HG03442 (cell line): Measurements from ENCODE around the gene TCAP.
"Not testable (repeated sequence)": the region's sequence is repeated elsewhere in the genome, so short reads cannot be mapped to it uniquely, and the experiment has no call there.

Source experiments
- ATAC-seq: cut with Tn5 transposase; IDR thresholded peaks from one replicate; pipeline ENCODE4 v1.9.1; 2021; ENCODE audit warnings: mild to moderate bottlenecking, moderate library complexity; ENCODE audit not compliant: unreplicated experiment

The TCAP gene

DNA sequence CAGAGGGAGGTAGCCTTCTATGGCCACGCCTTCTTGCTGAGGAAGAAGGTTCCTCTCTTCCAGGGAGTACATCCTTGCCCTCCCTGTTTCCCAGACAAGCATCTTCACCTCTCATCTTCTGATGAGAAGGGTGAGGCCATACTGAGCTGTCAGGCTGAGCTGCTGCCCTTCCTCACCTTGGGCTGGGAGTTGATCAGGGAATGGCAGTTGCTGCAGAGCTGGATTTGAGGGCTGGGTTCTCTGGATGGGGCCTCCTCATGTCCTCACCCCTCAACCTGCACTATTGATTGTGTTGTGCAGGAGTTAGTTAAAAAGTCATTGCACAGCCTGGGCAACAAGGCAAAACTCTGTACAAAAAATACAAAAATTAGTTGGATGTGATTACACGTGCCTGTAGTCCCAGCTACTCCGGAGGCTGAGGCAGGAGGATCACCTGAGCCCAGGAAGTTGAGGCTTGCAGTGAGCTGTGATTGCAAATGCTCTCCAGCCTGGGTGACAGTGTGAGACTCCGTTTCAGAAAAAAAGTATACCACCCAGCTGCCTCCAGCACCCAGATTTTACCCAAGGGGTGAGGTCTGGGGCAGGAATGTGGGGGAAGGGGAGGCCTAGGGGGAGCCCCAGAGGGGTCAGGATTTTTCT, 36.8 kb downstream of the TCAP start:
- no peak for ATAC-seq

DNA sequence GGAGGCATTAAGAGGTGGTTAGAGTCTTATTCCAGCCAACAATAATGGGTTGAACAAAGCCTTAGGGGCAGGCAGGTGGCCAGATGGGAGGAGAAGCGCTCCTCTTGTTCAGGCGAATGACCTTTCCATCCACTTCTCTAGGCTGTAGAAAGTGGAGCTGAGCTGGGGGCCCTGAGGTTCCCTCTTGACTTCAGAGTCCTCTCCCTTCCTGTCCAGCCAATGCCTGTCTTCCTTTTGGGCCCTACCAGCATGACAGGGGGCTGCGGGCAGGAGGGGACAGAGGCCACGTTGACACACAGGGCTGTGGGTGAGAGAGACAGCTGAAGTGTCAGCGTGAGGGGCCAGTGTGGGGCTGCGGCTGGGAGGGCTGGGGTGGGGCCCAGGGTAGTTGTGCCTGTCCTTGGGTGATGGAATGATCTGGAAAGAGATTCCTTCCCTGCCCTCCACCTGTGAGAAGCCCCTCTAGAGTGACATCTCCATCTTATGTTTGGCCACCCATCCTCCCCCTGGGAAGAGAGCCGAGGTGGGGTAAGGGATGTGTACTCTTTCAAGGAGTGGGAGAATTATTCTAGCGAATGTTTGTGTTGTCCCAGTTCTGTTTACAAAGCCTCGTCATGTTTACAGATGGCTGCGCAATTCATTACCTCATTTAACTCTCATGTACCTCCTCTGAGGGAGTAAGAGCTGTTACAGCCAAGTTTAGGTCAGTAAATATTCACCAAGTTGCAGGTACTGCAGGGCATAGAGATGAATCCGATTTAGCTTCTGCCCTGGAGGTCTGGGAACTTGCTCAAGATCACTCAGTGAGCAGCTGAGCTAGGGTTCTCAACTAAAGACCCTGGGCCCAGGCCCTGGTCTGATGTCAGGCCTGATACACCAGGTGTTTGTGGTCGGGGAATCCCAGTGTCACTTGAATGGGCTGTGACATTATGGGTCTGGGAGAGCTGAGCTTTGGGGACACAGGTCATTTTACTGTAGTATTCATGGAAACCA, 38.0 kb downstream of the TCAP start:
- ATAC-seq: no peak

DNA sequence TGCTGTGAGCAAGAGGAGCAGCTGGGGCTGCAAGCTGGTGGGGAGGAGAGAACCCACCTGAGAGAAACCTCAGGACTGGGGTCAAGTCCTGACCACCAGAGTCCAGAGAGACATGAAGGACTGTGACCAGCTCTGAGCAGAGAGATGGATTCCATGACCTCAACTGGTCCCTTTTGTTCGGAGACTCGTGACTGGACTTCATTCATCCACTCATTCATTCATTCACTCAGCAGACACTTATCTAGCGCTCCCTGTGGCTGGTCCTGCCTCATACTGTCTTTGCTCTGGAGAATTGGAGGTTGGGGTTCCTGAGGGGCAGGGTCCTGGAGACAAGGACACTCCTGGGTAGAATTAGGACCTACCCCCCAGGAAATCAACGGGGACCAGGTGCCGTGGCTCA, 38.8 kb downstream of the TCAP start:
- ATAC-seq: no peak

- ATAC-seq: no peak
Observed at GRCh38 chr17:39704821-39705551, 39.8 kb downstream of the TCAP start.

- no peak for ATAC-seq
Observed at GRCh38 chr17:39705786-39706348, 40.7 kb downstream of the TCAP start.

DNA sequence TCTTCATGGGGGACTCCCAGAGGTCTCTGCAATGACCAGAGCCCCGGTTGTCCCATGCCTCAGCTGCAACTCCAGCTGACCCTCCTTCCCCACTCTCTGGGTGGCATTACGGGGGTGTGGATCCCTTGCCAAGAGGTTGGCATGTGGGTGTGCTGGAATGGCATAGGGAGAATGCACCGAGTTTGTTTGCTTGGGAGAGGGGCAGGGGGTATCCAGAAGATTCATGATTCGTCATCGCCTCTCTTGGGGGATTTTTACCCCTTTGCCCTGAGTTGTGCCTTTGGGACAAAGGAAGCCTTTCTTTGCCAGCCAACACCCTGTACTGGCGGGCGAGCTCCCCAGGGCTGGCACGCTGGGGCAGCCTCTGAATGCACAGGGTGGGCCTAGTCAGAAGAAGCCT, 41.2 kb downstream of the TCAP start:
- ATAC-seq: no peak

DNA sequence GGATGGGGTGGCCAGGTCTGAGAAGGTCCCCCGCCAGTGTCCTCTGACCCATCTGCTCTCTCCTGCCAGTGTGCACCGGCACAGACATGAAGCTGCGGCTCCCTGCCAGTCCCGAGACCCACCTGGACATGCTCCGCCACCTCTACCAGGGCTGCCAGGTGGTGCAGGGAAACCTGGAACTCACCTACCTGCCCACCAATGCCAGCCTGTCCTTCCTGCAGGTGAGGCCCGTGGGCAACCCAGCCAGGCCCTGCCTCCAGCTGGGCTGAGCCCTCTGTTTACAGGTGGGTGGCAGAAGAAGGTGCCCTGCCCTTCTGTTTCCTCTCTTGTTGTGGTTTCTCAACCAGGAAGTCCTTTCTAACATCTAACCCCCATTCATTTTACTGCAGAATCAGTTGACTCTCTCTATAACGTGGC, 41.8 kb downstream of the TCAP start:
- ATAC-seq: no peak

DNA sequence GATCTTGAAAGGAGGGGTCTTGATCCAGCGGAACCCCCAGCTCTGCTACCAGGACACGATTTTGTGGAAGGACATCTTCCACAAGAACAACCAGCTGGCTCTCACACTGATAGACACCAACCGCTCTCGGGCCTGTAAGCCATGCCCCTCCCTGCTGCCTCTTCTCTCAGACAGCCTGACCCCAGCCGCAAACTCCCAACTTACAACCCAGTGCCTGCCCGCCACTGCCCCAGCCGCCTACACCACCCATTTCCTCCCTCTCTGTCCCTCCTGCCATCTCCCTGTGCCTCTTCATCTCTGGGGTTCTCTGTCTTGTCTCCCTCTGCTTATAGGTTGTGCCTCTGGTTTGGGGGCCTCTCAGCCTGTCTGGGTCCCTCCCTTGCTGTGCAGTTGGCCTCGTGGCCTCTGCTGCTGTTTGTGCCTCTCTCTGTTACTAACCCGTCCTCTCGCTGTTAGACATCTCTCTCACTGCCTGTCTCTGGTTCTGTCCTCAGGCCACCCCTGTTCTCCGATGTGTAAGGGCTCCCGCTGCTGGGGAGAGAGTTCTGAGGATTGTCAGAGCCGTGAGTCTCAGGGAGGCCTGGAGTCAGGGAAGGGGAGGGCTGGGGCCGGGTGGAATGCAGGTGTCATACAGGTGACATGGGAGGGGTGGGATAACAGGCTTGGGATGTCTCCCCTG, 44.3 kb downstream of the TCAP start:
- ATAC-seq: no peak

- ATAC-seq: no peak
Observed at GRCh38 chr17:39709998-39710964, 45.1 kb downstream of the TCAP start.

- not testable (repeated sequence) for ATAC-seq
Observed at GRCh38 chr17:39711071-39711470, 45.9 kb downstream of the TCAP start.

GRCh38 chr17:39711851-39712250, 46.7 kb downstream of the TCAP start:
- no peak for ATAC-seq

GRCh38 chr17:39714234-39714633, 49.1 kb downstream of the TCAP start:
- ATAC-seq: no peak

DNA sequence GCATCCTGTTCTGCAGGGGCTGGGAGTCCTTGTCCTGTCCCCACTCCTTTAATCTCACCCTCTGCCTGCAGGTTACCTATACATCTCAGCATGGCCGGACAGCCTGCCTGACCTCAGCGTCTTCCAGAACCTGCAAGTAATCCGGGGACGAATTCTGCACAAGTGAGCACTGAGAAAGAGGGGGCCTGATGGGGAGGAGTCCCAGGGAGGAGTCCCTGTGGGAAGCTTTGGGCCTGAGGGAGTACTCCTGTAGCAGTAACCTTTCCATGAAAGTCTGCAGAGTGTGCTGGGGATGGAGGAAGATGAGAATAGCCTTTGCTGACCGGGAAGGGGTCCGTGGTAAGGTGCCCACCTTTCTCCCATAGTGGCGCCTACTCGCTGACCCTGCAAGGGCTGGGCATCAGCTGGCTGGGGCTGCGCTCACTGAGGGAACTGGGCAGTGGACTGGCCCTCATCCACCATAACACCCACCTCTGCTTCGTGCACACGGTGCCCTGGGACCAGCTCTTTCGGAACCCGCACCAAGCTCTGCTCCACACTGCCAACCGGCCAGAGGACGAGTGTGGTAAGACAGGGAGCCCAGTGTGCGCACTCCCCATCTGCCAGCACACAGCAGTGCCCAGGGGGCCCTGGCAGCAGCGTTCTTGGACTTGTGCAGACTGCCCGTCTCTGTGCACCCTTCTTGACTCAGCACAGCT, 50.4 kb downstream of the TCAP start:
- no peak for ATAC-seq
